Activated T-helper 9 cell treated with anti-CD3 and anti-CD28 coated beads, Interleukin-2, amount 50 U/mL, for 16 hours (primary cell): Measurements from ENCODE around the gene THAP12.
"Not testable (repeated sequence)": the region's sequence is repeated elsewhere in the genome, so short reads cannot be mapped to it uniquely, and the experiment has no call there.

Experiments used
- DNase-seq: peaks from one replicate; pipeline ENCODE4 v3.0.0-alpha.2; 2020; ENCODE audit warnings: low read depth

THAP12 gene, protein sequence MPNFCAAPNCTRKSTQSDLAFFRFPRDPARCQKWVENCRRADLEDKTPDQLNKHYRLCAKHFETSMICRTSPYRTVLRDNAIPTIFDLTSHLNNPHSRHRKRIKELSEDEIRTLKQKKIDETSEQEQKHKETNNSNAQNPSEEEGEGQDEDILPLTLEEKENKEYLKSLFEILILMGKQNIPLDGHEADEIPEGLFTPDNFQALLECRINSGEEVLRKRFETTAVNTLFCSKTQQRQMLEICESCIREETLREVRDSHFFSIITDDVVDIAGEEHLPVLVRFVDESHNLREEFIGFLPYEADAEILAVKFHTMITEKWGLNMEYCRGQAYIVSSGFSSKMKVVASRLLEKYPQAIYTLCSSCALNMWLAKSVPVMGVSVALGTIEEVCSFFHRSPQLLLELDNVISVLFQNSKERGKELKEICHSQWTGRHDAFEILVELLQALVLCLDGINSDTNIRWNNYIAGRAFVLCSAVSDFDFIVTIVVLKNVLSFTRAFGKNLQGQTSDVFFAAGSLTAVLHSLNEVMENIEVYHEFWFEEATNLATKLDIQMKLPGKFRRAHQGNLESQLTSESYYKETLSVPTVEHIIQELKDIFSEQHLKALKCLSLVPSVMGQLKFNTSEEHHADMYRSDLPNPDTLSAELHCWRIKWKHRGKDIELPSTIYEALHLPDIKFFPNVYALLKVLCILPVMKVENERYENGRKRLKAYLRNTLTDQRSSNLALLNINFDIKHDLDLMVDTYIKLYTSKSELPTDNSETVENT

DNA sequence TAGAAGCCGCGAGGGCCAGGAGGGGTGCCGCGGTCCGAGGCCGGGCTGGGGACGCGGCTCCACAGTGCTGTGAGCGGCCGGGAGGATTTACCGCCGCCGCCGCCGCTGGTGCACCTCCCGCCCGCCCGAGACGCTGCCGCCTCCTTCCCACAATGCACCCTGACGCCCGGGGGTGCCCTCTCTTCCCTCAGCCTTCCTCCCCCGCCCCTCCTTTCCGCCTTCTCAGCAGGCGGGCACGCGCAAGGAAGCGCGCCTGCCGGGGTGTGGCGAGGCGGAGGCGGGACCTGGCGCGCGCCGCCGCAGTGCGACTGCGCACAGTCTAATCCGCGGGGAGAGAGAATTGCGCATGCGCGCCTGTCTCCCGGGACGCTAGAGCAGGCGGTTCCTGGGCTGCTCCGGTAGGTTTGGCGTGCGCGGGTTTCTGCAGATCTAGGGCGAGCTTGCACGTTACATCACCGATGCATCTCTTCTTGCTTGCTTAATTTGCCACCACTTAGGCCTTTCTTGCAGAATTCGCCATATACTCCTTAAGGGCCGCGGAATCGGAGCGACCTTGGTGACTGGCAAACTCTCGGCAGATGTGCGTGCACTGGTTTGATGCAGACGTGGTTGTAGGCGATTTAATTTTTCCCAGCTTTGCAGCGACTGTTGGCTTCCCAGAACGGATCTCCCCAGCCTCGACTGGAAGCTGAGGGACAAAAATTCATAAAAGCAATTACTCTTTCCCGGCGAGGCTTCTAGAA lies at the start of gene THAP12, which contains the start of gene GVQW3:
Gene THAP12 (minus strand): TSS at position 156 of the 743 bp plus-strand sequence. CDS start 296 bp downstream, outside the sequence.
Gene GVQW3 (plus strand): TSS at position 347 of the 743 bp plus-strand sequence. CDS start 506 bp downstream, outside the sequence.
- DNase-seq = peak; percentile 97

DNA sequence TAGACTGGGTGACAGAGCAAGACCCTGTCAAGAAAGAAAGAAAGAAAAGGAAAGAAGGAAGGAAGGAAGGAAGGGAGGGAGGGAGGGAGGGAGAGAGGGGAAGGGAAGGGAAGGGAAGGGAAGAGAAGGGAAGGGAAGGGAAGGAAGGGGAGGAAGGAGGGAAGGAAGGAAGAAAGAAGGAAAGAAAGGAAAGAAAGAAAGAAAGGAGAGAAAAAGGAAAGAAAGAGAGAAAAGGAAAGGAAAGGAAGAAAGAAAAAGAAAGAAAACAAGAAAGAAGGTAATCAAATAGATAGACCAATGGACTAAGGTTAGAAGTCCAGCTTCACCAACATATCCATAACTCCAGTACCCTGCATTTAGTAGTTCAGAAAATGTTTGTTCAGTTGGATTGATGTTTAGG lies 45.7 kb upstream of the THAP12 start:
- no peak for DNase-seq

DNA sequence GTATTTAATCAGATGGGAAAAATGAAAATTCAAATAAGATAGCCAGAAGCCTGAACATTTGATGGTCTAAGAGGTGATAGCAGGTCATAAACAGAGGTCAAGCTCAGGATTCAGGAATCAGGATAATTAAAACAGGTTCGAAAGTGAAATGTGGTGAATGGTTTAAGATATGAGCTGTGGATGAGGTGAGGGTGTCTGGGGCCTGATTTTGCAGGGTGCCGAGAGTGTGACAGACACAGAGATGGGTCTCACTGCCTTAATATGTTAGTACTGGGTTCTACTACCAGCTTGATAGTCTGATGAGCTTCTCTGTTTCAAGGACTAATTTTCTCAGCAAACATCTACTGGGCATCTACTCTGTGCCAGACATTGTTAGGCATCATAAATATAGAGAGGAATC lies 44.0 kb upstream of the THAP12 start:
- DNase-seq = no peak

DNA sequence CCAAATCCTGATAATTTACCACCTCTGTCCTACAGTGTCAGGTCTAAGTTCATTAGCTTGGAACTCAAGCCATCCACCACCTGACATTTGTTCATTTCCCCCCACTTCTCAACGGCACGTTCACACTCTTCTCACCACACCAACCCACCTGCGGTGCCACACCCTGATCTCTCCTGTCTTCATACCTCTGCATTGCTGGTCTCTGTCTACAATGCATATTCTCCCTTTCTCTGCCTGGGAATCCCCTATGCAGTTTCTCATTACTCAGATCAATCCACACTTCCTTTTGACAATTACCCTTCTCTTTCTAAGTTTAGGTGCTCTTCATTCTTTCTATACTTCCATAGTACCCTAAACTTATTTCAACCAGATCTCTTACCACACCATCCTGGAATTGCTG lies 43.4 kb upstream of the THAP12 start:
- no peak for DNase-seq

DNA sequence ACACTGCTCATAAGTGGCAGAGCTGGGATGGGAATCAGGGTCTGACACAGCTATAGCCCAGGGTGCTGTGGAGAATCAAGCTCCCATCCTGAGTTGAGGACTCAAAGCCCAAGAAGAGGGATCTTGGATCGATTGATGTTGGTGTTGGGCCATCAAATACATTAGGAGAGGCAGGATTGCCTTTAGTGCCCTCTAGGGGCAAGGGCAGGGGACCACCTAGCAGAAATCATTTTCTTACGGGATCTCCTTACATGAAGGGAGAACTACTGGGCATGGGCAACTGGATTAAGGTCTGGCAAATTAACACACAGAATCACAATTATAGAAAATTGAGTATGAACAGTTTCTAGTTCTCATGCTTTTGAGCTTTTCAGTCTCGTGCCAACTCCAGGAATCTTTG lies 39.0 kb upstream of the THAP12 start:
- DNase-seq = no peak

DNA sequence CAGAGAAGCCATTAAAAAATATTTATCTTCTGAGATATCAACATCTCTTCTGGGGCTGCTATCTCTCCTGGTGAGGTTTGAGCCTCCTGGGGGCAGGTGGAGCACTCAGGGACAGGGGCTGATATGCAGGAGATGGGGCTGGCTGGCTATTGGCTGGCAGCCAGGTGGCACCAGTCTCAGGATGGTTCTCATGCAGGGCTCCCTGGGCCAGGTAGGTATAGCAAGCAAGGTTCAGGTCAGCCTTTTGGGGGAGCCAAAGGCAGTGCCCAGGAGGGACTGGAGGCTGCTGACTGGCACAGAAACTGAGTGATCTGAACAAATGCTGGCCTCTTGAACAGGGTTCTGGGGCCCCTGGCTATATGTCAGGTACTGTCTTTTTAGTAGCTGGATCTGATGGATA lies 34.1 kb upstream of the THAP12 start:
- DNase-seq = no peak

DNA sequence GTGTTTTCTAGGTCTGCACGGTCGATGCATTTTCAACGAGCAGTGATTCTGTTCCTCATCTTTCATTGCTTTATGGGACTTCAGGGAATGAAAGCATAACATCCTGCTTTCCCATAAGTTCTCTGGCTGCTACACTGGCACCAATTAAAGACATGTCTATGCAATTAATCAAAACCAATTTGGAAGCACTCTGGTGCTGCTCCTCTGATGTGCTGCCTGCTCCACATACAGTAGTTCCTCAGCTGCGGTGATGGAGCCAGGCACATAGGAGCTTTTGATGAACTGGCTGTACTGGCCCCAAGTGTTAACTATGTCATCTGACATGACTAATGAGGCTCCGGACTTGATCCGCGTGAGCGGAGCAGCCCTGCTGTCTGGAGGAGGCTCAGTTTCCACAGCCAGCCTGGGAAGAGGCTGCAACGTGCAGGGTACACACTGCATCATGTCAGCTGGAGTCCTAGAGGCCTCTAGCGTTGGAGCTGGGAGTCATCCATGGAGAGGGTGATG lies 30.0 kb upstream of the THAP12 start:
- DNase-seq = no peak

DNA sequence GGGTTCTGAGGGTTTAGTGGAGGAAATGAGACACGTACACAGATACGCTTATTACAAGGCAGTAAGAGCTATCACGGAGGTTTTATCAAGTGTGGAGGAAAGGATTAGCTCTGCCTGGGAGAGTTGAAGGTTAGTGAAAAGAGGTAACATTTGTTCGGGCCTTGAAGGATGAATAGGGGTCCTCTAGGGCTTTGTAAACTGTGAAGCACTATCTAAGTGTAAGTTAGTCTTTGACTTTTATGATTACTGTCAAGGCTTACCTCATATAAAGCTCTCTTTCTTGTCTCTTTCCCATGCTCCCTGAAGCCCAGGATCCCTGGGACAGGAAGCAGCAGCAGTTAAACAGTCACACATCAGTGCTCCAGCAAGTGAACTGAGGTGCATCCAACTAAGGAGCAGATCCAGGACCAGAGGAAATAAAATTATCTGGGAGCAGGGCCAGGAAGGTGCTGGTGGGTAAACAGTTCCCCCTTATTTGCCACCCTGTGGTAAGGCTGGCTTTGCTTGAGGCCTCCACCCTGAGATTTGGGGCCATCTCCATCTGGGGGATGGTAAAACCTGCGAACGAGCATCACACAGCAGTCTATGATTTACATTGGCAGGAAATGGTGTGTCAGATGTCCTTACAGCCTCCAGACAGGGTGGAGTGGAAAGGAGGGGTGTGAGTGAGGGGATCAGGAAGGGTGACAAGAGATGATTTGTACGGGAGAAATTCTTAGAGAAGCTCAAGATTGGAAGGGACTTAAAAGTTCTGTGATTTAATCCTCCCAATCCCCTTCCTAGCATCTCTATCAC lies 27.4 kb upstream of the THAP12 start:
- no peak for DNase-seq

DNA sequence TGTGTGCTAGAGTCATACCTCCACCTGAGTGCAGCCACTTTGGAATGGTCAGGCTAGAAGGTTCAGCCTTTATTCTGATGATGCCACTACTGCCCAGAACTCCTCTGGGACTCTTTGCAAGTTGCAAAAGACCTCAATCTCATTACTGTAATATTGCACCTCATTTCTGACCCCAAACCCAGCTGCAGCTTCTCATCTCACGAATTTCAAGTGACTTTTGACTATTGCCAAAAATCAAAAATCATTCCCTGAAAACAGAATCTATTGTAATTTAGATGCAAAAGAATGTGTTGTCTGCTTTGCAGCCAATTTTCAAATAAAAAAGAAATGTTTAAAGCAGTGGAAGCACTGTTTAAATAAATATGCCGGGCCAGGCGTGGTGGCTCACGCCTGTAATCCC lies 25.4 kb upstream of the THAP12 start:
- no peak for DNase-seq

DNA sequence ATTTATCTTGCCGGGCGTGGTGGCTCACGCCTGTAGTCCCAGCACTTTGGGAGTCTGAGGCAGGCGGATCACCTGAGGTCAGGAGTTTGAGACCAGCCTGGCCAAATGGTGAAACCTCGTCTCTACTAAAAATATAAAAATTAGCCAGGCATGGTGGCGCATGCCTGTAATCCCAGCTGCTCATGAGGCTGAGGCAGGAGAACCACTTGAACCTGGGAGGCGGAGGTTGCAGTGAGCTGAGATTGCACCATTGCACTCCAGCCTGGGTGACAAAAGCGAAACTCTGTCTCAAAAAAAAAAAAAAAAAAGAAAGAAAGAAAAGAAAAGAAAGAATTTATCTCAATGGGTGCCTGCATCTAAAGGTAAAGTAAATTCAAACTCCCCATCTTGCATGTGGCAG lies 20.6 kb upstream of the THAP12 start:
- not testable (repeated sequence) for DNase-seq

DNA sequence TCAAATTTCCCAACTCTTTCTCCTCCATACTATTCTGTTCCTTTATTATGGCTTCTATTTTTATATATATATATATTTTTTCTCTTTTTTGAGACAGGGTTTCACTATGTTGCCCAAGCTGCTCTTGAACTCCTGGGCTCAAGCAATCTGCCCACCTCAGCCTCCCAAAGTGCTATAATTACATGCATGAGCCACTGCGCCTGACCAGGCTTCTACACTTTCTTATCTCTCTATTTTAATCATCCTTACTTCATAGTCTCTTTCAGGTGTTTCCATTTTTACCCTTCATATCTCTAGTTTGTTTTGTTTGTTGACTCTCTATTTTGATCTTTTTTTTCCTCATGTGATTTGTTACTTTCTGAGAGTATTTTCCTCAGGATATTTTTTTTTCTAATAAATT lies 20.0 kb upstream of the THAP12 start:
- no peak for DNase-seq

DNA sequence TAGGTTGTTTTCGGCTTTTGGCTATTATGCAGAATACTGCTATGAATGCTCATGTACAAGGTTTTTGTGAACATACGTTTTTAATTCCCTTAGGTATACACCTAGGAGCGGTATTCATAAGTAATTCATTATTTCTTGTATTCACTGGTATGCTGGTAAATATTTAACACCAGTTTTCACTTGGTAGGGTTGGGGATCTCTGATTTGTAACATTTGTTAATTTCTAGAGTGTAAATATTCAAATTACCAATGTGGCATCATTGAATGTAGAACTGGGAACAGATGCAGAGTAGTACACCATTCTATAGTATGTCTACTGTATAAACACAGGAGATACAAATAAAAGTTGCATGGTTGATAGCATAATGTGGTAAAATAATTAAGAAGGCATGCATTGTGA lies 16.5 kb upstream of the THAP12 start:
- DNase-seq = no peak

DNA sequence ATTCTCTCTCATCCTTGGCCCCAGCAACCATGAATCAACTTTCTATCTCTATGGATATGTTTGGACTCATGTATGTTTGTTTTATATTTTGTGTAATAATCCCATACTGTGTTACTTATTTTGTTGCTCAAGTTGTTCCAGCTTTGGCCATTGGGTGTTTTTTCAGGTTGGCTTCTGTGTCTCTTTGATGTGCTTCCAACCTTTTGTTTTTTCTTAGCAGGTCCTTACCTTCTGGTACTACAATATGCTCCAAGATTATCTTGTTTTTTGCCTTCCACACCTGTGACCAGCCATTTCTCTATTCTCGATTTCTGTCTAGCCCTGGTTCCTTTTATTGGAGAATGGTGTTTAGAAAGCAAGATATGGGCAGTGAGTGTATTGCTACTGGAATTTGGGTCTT lies 14.4 kb upstream of the THAP12 start:
- no peak for DNase-seq

DNA sequence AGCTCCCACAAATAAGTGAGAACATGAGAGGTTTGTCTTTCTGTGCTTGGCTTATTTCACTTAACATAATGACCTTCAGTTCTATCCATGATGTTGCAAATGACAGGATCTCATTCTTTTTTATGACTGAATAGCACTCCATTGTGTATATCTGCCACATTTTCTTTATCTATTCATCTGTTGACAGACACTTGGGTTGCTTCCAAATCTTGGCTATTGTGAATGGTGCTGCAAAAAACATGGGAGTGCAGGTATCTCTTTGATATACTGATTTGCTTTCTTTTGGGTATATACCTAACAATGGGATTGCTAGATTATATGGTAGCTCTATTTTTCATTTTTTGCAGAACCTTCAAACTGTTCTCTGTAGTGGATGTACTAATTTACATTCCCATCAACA lies 13.5 kb upstream of the THAP12 start:
- DNase-seq = no peak

DNA sequence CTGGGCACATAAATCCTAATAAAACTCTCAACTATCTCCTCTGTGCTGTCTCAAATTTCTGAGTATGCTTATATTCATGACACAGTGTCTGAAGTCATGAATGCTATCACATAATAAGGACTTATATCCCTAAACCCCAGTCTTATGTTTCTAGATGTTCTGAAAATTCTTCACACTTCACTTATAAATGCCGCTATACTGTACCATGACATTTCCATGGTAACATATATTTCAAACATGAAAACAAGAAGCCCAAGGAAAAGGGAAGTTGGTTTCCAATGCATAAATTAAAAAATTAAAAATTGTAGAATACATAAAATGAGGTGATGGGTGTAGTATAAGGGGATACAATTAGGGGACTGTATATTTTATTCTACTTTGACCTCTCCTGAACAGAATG lies 11.9 kb upstream of the THAP12 start:
- DNase-seq = no peak

DNA sequence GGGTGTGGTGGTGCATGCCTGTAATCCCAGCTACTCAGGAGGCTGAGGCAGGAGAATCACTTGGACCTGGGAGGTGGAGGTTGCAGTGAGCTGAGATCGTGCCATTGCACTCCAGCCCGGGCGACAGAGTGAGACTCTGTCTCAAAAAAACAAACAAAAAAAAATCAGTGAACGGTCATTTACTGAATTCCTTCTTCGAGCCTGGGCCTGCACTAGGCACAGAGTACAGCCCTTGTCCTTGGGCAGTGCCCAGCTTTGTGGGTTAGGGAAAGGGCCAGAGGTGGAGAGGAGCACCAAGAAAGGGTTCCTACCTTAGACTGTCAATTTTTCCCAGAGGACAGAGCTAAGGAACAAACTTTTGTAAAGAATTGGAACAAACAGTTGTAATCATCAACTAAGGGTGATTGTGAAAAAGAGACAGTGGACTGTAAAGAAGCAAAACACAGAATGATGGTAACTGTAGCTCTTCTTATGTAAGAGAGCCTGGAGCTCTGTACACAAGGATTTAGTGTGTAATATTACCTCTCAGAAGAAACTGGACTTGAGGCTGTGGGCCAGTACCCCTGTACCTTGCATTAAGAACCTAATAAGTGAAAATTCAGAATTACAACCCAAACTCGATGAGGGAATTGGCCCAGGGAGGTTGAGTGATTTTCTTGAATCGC lies 11.0 kb upstream of the THAP12 start:
- no peak for DNase-seq

DNA sequence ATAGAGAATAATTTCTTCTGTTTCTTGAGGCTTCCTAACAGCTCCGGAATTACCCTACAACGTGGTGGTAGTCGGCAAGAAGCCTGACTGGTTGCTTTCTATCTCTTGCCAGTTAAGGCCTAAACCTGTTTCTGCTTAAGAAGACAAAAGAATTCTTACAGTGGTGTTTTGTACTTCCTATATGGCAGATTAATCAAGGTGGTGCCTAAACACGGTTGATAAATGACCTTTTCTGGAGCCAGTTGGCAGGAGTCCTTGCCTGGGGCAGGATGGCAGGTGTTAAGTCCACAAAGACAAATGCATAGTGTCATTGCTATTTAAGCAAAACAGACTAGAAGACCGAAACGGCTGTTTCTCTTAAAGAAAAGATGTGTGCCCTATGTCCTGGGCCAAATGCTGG lies 10.1 kb upstream of the THAP12 start:
- no peak for DNase-seq

DNA sequence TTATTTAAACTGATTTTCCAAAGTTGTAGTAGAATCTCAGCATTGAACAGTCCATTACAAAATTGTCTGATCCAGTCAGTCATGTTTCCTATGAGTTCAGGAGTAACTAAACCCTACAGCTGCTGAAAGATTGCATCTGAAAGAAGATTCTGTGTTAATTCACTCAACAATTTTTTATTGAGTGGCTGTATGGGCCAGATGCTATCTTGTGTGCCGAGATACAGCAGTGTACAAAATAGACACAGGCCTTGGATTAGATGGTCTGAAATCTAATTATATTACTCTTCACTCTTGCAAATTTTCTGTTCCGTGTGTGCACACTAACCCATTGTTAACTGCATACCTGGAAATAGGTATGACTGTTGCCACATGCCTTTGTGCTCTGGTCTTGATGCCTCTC lies 7.5 kb upstream of the THAP12 start:
- DNase-seq = no peak

DNA sequence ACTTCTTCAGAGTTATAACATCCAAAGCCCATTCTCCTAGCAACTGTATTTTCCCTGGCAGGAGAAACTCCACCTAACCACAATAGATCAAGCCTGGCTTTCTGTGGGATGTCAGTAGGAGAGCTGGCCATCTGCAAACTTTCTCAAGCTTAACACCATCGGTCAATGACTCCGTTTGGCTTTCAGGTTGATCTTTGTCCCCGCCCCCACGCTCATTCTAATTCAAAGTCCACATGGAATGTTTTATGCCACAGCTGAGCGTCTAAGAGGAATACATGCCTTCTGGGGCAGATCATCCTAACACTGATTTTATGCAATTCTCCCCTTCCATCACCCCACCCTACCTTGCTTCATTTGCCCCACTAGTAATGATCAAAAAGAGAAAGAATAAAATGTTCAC lies 5.0 kb upstream of the THAP12 start:
- DNase-seq = no peak

DNA sequence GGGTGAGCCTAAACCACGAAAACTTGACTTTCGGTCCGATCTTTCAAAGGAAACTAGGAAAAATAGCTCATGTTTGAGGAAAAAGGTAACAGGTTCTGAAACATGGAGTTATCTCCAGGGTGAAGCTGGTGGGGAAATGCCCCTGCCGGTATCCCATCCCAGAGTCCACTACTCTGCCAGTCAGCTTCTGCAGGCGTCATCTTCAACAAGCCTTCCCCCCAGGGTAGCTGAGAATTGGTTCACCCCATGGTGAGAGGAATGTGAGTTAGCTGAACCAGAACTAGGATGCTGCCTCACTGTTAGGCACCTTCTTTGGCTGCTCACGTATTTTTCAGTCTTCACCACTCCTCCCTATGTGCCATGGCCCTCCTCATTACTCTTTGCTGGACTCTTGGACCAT lies 1.3 kb upstream of the THAP12 start:
- no peak for DNase-seq
